RWPE2 (cell line): Measurements from ENCODE around the gene CRYGN.

Source experiments
- ATAC-seq: fragments of 200-7000 bp; cut with Tn5 transposase; 3 replicates; pipeline ENCODE4 v1.9.1; 2021; ENCODE audit warnings: low read depth
- DNase-seq: peaks from one replicate; pipeline ENCODE4 v3.0.0-alpha.2; 2020; ENCODE audit warnings: low spot score
- H3K27ac ChIP-seq: fragments of 450-650 bp; 2 replicates; pipeline ENCODE4 v1.5.1; 2017; ENCODE audit warnings: mild to moderate bottlenecking; ENCODE audit not compliant: poor library complexity, severe bottlenecking
- H3K27me3 ChIP-seq: fragments of 250-450 bp; sonication (Bioruptor Pico); 2 replicates; pipeline ENCODE4 v1.5.1; 2021; ENCODE audit warnings: mild to moderate bottlenecking, moderate library complexity; ENCODE audit not compliant: insufficient read depth, poor library complexity, severe bottlenecking
- H3K36me3 ChIP-seq: fragments of 250-450 bp; sonication (Bioruptor Pico); 2 replicates; pipeline ENCODE4 v1.5.1; 2020; ENCODE audit warnings: low read depth, mild to moderate bottlenecking, moderate library complexity
- H3K4me1 ChIP-seq: fragments of 250-450 bp; sonication (Bioruptor Pico); 2 replicates; pipeline ENCODE4 v1.5.1; 2021; ENCODE audit warnings: mild to moderate bottlenecking, moderate library complexity; ENCODE audit not compliant: insufficient read depth, poor library complexity, severe bottlenecking
- H3K4me3 ChIP-seq: fragments of 250-450 bp; sonication (Bioruptor Pico); 2 replicates; pipeline ENCODE4 v1.5.1; 2021; ENCODE audit warnings: mild to moderate bottlenecking, moderate library complexity; ENCODE audit not compliant: severe bottlenecking
- H3K9me3 ChIP-seq: fragments of 250-450 bp; sonication (Bioruptor Pico); 2 replicates; pipeline ENCODE4 v1.5.1; 2021; ENCODE audit warnings: mild to moderate bottlenecking, moderate library complexity; ENCODE audit not compliant: severe bottlenecking
- TF ChIP-seq, protein P1 (sequence below): fragments of 450-650 bp; IDR thresholded peaks from one replicate; pipeline ENCODE4 v1.5.1; 2017; ENCODE audit warnings: mild to moderate bottlenecking, moderate library complexity; ENCODE audit not compliant: poor library complexity, severe bottlenecking

Gene CRYGN

DNA sequence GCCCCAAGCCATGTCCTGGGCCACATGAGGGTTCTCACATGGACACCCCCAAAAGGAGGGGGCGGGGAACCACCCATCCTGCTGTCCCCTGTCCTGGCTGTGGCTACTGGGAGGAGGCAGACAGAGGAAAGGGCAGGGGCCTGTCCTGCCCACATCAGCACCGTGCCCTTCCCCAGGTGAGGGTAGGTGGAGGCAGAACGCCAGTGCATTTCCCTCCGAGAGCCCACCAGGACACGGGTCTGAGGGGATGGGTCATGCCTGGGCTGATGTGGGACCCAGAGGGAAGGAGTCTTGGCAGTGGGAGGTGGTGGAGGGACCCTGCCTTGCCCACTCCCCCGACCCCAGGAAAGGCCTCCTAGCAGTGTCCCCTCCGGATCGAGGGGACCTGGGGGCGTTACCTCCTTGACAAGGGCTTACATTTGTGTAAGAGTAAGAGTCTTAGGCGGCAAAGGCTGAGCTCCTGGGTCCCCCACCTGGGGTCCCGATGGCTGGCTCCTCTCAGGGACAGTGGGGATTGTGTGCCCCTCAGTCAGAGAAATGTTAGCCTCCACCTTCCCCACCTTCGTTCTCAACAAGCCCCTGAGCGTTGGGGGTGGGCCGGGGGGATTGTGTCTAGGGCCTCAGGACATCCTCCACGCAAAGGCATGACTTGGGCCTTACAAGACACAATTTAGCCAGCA is 6.1 kb downstream of the CRYGN start:
- no peaks in the 10 kb centered on the region for H3K4me1 ChIP-seq
- H3K4me3 ChIP-seq: no peak overlapping the region
- ATAC-seq (no peak), DNase-seq (no peak)
- TF ChIP-seq, protein P1, sequence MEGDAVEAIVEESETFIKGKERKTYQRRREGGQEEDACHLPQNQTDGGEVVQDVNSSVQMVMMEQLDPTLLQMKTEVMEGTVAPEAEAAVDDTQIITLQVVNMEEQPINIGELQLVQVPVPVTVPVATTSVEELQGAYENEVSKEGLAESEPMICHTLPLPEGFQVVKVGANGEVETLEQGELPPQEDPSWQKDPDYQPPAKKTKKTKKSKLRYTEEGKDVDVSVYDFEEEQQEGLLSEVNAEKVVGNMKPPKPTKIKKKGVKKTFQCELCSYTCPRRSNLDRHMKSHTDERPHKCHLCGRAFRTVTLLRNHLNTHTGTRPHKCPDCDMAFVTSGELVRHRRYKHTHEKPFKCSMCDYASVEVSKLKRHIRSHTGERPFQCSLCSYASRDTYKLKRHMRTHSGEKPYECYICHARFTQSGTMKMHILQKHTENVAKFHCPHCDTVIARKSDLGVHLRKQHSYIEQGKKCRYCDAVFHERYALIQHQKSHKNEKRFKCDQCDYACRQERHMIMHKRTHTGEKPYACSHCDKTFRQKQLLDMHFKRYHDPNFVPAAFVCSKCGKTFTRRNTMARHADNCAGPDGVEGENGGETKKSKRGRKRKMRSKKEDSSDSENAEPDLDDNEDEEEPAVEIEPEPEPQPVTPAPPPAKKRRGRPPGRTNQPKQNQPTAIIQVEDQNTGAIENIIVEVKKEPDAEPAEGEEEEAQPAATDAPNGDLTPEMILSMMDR: no peak
- H3K36me3 ChIP-seq: no peaks in the 10 kb centered on the region
- no peak overlapping the region for H3K27ac ChIP-seq
- H3K9me3 ChIP-seq: no peaks in the 10 kb centered on the region
- H3K27me3 ChIP-seq: no peaks in the 10 kb centered on the region

DNA sequence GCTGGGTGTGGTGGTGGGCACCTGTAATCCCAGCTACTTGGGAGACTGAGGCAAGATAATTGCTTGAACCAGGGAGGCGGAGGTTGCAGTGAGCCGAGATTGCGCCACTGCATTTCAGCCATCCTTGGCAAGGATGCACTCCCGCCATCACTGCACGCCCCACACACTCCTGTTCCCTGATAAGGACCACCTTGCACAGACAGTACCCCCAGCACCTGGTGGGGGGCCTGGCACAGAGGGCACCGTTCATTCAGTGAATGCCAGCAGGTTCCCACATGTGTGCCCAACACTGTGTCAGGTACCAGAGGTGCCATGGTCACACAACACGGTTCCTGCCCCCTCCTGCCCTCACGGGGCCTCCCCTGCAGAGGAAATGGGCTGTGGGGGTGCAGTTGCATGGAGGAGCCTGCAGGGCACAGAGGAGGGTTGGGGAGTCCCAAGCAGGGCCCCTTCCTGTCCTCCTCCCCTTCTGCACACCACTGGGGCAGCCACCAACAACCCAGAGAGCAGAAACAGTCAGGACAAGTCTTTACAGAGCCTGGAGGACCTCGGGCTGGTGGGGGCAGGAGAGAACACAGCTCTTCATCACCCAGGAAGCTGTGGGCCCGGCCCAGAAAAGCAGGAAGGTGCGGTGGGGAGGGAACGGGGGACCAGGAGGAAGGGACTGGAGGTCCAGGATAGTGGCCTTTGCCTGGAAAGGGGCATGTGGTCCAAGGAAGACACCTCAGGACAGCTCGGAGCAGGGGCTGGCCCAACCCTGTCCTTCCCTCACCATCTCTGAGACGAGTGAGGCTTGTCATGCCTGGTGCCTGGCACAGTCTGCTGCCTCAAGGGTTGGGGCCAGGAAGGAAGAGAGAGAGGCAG is 7.1 kb downstream of the CRYGN start:
- H3K27ac ChIP-seq: no peak overlapping the region
- peak; percentile 43 for ATAC-seq

DNA sequence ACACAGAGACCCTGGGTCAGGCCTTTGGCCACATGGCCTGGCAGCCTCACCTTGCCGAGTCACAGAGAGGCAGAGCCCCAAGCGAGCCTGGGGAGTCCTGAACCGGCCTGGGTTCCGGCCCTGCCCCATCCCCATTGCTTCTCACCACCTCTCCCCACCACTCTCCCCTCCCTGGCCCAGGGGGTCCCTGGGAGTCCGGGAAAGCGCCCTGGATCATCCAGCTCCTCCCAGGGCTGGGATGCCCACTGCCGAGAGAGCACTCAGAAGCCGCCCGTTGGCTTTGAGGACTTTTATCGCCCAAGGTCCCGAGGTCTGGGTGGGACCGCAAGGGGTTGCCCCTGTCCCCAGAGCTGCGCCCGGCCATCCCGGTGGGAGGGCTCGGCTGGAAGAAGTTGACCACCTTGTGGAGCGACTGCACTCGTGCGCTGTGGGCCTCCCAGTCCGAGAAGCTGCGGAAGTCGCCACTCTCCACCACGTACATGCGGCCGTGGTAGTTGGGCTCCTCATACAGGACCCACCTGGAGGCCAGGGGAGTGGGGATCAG is 8.1 kb downstream of the CRYGN start:
- ATAC-seq (no peak), DNase-seq (no peak)
- Histone ChIP-seq H3K36me3 (no peaks in the 10 kb centered on the region), H3K4me1 (peaks cover 1% of the 10 kb centered on the region), H3K4me3 (no peak overlapping the region), H3K27me3 (no peaks in the 10 kb centered on the region), H3K9me3 (no peaks in the 10 kb centered on the region), H3K27ac (no peak overlapping the region)
- TF ChIP-seq, protein P1: no peak

More for the DNA sequence above, 7.1 kb downstream of the CRYGN start:
- no peaks in the 10 kb centered on the region for H3K4me1 ChIP-seq
- H3K4me3 ChIP-seq: no peak overlapping the region
- TF ChIP-seq, protein P1: no peak
- no peaks in the 10 kb centered on the region for H3K9me3 ChIP-seq
- H3K36me3 ChIP-seq: no peaks in the 10 kb centered on the region
- H3K27me3 ChIP-seq: no peaks in the 10 kb centered on the region
- DNase-seq: no peak

DNA sequence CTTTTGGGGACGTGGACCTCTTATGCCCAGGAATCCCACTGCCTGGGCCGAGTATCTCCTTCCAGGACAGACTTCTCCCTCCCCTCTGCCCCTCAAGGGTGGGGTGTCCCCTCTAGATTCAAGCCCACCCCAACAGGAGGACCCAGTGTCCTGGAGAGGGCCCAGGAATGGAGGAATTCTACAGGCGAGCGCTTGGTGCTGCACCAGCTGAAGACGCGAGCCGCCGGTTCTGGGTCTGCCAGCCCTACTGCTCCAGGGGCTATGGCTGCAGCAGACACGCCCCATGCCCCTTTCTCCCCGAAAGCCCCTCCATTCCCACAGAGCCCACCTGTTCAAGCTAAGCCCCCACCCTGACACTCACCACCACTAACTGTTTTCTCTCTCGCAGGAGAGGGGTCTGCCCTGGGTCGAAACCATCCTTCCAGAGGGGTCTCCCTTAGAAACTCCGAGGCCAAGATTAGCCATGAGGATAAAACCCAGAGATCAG is 8.6 kb downstream of the CRYGN start:
- no peak for ATAC-seq
- H3K27me3 ChIP-seq: no peaks in the 10 kb centered on the region

More for the DNA sequence above, 8.6 kb downstream of the CRYGN start:
- DNase-seq: no peak
- Histone ChIP-seq H3K27ac (no peak overlapping the region), H3K4me3 (no peak overlapping the region), H3K9me3 (no peaks in the 10 kb centered on the region), H3K4me1 (peaks cover 5% of the 10 kb centered on the region), H3K36me3 (no peaks in the 10 kb centered on the region)
- TF ChIP-seq, protein P1: no peak
